ENCODE data around the gene ST6GALNAC1.

The ST6GALNAC1 gene

GRCh38 chr17:76676629-76677028, 33.1 kb upstream of the ST6GALNAC1 start:
- no peak overlapping the region for H3K27ac ChIP-seq
- DNase-seq (ENCODE audit: low read depth, low spot score), result no peak

GRCh38 chr17:76675648-76676047, 32.1 kb upstream of the ST6GALNAC1 start:
- no peak overlapping the region for H3K27ac ChIP-seq
- no peak for DNase-seq (ENCODE audit: low read depth, low spot score)

GRCh38 chr17:76674600-76674999, 31.0 kb upstream of the ST6GALNAC1 start:
- no peak for DNase-seq (ENCODE audit: low read depth, low spot score)
- no peak overlapping the region for H3K27ac ChIP-seq

DNA sequence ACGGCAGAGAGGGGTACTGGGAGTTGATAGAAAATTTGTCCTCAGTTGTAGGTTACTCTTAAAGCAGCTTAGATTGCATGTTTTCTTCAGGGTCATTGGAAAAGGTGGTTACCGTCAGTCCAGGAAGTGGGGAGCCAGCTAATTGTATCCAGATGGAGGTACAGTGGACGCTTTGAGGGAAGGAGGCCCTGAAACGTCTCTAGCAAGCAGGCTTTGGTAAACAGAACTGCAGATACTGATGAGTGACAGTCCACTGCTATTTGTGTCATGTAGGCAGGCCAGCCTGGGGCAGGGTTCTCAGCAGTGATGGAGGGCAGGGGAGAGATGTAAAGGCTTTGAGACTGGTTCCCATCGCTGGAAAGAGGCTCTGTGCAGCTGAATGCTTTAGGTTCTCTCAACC, 30.2 kb upstream of the ST6GALNAC1 start:
- H3K27ac ChIP-seq, result no peak overlapping the region
- DNase-seq (ENCODE audit: low read depth, low spot score), result no peak

GRCh38 chr17:76672892-76673291, 29.3 kb upstream of the ST6GALNAC1 start:
- no peak overlapping the region for H3K27ac ChIP-seq
- no peak for DNase-seq (ENCODE audit: low read depth, low spot score)

DNA sequence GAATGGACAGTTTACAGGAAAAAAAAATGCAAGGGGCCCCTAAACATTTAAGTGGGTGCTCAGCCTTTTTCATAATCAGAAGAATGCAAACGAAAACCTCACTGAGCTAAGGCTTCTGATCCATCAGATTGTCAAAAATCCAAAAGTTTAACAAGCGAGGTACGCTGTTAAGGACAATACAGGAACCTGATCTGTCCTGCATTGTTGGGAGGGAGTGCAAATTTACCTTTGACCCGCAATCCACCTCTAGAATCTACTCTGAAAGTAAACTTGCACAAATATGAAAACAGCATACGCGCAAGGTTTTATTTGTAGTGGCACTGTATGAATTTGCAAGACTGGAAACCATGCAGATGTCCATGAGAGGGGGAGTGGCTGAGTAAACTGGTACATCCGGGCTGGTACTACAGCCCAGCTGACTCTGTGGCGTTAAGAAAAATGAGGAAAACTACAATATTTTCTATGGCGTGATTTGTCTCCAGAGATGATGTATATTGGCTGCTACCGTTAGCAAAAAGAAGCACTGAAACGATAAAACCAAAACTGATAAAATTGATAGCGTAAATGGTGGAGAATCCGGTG, 28.8 kb upstream of the ST6GALNAC1 start:
- peak overlapping the region; percentile 91 for H3K27ac ChIP-seq
- DNase-seq (ENCODE audit: low read depth, low spot score), result no peak

DNA sequence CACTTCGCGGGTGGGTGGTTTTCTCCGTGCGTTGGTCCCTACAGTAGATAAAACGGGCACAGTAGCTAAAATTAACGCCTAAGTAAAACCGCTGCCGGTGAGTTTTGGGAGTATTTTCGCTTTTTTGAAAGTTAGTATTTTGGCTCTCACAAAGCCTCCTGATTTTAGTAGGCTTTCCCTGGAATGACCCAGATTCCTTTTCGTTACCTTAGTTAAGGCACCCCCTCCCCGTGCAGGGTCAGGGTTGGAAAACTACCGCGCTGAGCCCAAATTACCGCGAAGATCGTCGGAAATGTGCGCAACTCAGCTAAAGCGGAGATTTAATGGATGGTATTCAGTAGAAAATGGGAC, 28.3 kb upstream of the ST6GALNAC1 start:
- peak overlapping the region; percentile 91 for H3K27ac ChIP-seq
- DNase-seq (ENCODE audit: low read depth, low spot score), result no peak

DNA sequence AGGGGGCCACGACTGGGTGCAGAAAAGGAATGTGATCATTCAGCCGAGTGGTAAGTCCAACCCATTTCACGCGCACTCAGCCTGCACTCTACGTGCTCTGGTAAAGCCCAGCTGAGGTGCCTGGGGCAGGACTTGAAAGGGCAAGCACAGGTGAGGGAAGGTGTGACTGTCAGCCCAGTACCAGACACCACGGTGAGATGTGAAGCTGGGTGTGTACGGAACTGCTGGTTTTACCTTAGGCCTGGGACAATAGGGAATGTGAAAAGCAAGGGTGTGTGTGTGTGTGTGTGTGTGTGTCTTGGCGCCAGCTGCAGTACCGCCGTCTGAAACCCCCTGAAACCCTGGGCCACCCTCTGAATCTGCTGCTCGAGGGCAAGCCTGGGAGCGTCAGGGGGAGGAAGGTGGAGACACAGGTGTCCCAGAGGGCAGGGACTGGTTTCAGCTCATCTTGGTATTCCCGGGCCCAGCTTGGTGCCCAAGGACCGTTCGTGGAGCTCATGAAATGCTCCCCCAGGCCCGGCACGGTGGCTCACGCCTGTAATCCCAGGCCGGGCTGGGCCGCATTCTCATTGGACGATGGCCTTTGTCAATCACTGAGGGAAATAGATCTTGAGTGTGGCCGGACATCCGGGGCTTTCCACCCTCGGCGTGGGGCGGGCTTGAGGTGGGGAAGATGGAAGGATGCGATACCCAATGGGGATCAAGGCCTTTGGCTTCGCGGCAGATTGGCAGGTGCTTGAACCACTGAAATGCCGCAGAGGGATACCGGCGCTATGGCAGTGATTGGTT, 27.8 kb upstream of the ST6GALNAC1 start:
- DNase-seq (ENCODE audit: low read depth, low spot score), result peak; percentile 100
- peak overlapping the region; percentile 91 for H3K27ac ChIP-seq

GRCh38 chr17:76670718-76671122, 27.2 kb upstream of the ST6GALNAC1 start:
- H3K27ac ChIP-seq, result peak overlapping the region; percentile 91
- no peak for DNase-seq (ENCODE audit: low read depth, low spot score)

DNA sequence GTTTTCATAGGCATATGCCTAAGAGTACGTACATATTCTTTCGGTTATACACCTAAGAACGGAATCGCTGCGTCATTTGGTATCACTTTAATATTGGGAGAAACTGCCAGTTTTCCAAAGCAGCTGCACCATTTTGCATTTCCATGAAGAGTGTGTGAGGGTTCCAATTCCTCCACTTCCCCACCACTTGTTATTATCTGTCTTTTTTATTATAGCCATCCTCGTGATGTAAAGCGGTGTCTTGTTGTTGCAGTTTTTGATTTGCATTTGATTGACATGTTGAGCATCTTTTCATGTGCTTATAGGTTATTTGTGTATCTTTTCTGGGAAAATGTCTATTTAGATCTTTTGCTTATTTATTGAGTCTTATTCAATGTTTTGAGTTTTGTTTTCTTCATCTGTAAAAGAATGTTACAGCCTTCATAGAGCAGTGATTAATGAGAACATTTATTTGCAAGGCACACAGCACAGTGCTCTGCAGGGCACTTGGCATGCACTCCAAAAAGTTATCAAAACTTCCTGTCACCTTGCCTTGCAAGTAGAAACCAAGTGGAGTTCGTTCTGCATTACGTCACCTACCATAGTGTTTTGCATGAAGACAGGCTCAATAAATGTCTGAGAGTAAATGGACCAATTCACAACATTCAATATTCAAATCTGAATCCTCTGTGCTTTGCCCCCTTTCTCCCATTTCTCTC, 26.6 kb upstream of the ST6GALNAC1 start:
- DNase-seq (ENCODE audit: low read depth, low spot score), result no peak
- peak overlapping the region; percentile 91 for H3K27ac ChIP-seq

GRCh38 chr17:76667786-76668453, 24.4 kb upstream of the ST6GALNAC1 start:
- DNase-seq (ENCODE audit: low read depth, low spot score), result no peak
- H3K27ac ChIP-seq, result no peak overlapping the region

DNA sequence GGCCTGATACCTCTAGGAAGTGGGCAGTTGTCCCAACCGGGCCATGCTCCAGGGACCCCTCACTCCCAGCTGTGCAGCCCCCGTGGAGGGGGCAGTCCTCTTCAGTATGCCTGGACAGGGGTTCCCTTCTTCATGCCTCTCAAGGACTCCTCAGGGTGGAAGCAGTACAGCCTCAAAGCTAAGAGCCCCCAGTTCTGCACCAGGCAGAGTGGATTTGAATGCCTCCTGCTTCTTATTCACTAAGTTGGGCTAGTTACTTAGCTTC, 23.9 kb upstream of the ST6GALNAC1 start:
- DNase-seq (ENCODE audit: low read depth, low spot score), result no peak
- H3K27ac ChIP-seq, result no peak overlapping the region

DNA sequence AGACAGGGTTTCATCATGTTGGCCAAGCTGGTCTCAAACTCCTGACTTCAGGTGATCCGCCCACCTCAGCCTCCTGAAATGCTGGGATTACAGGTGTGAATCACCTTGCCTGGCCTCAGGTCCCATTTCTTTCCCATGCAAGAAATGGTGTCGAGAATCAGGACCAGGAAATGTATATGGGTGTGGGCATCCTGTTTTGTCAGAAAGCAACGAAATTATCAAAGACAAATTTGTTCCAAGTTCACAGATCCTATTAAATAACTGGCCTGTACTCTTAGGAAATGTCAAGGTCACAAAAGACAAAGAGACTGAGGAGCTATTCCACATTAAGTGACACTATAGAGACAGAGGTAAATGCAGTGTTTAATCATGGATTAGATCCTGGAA, 17.1 kb upstream of the ST6GALNAC1 start:
- DNase-seq (ENCODE audit: low read depth, low spot score), result no peak
- peak overlapping the region; percentile 54 for H3K27ac ChIP-seq

- H3K27ac ChIP-seq, result peak overlapping the region; percentile 54
- DNase-seq (ENCODE audit: low read depth, low spot score), result no peak
Measured at GRCh38 chr17:76659928-76660655, 16.5 kb upstream of the ST6GALNAC1 start.

DNA sequence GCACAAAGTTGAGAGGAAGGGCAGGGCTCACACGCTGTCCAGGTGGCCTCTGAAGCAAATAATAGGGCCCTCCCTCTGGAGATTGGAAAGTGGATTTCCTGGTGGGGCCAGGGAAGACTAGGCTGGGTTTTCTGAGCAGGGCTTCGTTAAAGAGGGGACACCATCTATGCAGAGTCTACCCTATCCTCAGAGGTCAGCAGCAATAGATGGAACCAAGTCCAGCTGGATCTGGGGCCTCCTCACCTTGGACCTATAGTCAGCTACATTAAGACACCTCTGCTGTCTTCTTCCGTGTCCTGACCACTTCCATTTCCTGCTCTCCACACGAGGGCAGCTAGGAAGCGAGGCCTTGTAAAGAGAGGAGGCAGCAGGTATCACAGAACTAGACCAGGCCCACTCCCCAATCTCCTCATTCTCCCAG, 14.7 kb upstream of the ST6GALNAC1 start:
- H3K27ac ChIP-seq, result no peak overlapping the region
- DNase-seq (ENCODE audit: low read depth, low spot score), result no peak

GRCh38 chr17:76657505-76658241, 14.1 kb upstream of the ST6GALNAC1 start:
- no peak overlapping the region for H3K27ac ChIP-seq

GRCh38 chr17:76654408-76654807, 10.9 kb upstream of the ST6GALNAC1 start:
- DNase-seq (ENCODE audit: low read depth, low spot score), result no peak
- no peak overlapping the region for H3K27ac ChIP-seq

More at GRCh38 chr17:76657505-76658241, 14.1 kb upstream of the ST6GALNAC1 start:
- no peak for DNase-seq (ENCODE audit: low read depth, low spot score)

GRCh38 chr17:76650504-76650903, 6.9 kb upstream of the ST6GALNAC1 start:
- no peak for DNase-seq (ENCODE audit: low read depth, low spot score)
- no peak overlapping the region for H3K27ac ChIP-seq

- no peak for DNase-seq (ENCODE audit: low read depth, low spot score)
- no peak overlapping the region for H3K27ac ChIP-seq
Measured at GRCh38 chr17:76646712-76647111, 3.2 kb upstream of the ST6GALNAC1 start.

DNA sequence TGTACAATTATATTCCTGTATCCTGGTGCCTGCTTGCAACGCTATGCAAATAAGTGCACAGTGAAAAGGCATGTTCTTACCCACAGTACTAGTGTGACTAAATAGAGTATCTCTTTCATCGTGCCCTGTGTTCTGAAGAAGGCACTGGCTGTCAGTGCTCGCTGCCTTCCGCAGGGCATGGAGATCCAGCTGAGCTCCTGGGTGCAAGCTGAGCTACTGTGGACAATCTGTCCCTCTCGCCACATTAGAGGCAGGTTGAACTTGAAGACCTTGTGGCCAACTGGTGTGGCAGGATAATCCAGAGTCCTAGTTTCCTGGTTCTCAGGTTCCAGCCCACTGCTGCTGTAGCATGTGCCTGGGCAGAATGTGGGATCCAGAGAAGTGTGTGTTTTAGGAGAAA, 1.9 kb upstream of the ST6GALNAC1 start:
- H3K27ac ChIP-seq, result no peak overlapping the region
- DNase-seq (ENCODE audit: low read depth, low spot score), result no peak
